PC-3 (cell line): ENCODE results near the gene SGPL1. TPM values are rescaled to one million over a fixed set of nuclear protein-coding genes. Genes with fewer than 3 reads are reported as not detected.

Source experiments
- ATAC-seq: fragments of 200-7000 bp; cut with Tn5 transposase; 2 replicates; pipeline ENCODE4 v1.9.1; 2020; ENCODE audit warnings: mild to moderate bottlenecking, moderate library complexity
- BruUV-seq: library from RNA; stranded (reverse); fragments of 400-500 nt; replicated peaks from 2 replicates; lab custom pipeline; 2021; lab: Mats Ljungman, UMichigan
- CTCF ChIA-PET: fragments of 300-600 bp; sonication (Branson Sonifier 250); formaldehyde crosslinking; loops from one replicate; lab custom pipeline; 2022; ENCODE audit warnings: antibody characterized with exemption; lab: Charles Lee
- POLR2A ChIA-PET: fragments of 300-600 bp; sonication (Branson Sonifier 250); formaldehyde crosslinking; loops from one replicate; lab custom pipeline; 2022; ENCODE audit warnings: antibody characterized with exemption; ENCODE audit not compliant: unreplicated experiment; lab: Charles Lee
- DNase-seq: peaks from one replicate; pipeline ENCODE4 v3.0.0-alpha.2; 2015
- H2AFZ ChIP-seq: fragments of 300-600 bp; sonication (generic); 2 replicates; pipeline ENCODE4 v1.6.0; 2016; ENCODE audit warnings: antibody characterized with exemption, low read length
- H3F3A ChIP-seq: fragments of 300-600 bp; sonication (generic); one replicate; pipeline ENCODE4 v1.6.0; 2017; ENCODE audit warnings: antibody characterized with exemption, low read length, control low read depth, mild to moderate bottlenecking; ENCODE audit not compliant: unreplicated experiment
- H3K27ac ChIP-seq: fragments of 300-600 bp; sonication (generic); 2 replicates; pipeline ENCODE4 v1.5.1; 2016; ENCODE audit warnings: mild to moderate bottlenecking, low read length
- H3K27me3 ChIP-seq: fragments of 300-600 bp; sonication (generic); 2 replicates; pipeline ENCODE4 v1.6.1; 2016; ENCODE audit warnings: low read length, mixed read lengths
- H3K36me3 ChIP-seq: fragments of 300-600 bp; sonication (generic); 2 replicates; pipeline ENCODE4 v1.6.1; 2016; ENCODE audit warnings: low read depth, mixed run types, low read length, mixed read lengths
- H3K4me1 ChIP-seq: fragments of 300-600 bp; sonication (generic); 2 replicates; pipeline ENCODE4 v1.5.1; 2016; ENCODE audit warnings: low read length; ENCODE audit not compliant: insufficient read depth
- H3K4me2 ChIP-seq: fragments of 300-600 bp; sonication (generic); 2 replicates; pipeline ENCODE4 v1.6.0; 2016; ENCODE audit warnings: low read length
- H3K4me3 ChIP-seq: fragments of 300-600 bp; sonication (generic); 2 replicates; pipeline ENCODE4 v1.5.1; 2016; ENCODE audit warnings: mild to moderate bottlenecking, low read length, mixed read lengths
- H3K79me2 ChIP-seq: fragments of 300-600 bp; sonication (generic); 2 replicates; pipeline ENCODE4 v1.6.1; 2017; ENCODE audit warnings: low read length, mixed read lengths
- H3K9ac ChIP-seq: fragments of 300-600 bp; sonication (generic); 2 replicates; pipeline ENCODE4 v1.6.0; 2016; ENCODE audit warnings: mild to moderate bottlenecking, low read length
- H3K9me2 ChIP-seq: fragments of 300-600 bp; sonication (generic); replicated peaks from 2 replicates; pipeline ENCODE4 v1.6.1; 2016; ENCODE audit warnings: mixed run types, low read length, mixed read lengths
- H3K9me3 ChIP-seq: fragments of 300-600 bp; sonication (generic); 2 replicates; pipeline ENCODE4 v1.6.1; 2016; ENCODE audit warnings: low read length, mixed read lengths
- H4K20me1 ChIP-seq: fragments of 300-600 bp; sonication (generic); 2 replicates; pipeline ENCODE4 v1.6.1; 2016; ENCODE audit warnings: low read length, mixed read lengths
- CTCF ChIP-seq: fragments of 300-600 bp; sonication (generic); conservative IDR thresholded peaks from 2 replicates; pipeline ENCODE4 v1.5.1; 2017; ENCODE audit warnings: antibody characterized with exemption, low read depth, mild to moderate bottlenecking, low read length
- EZH2 ChIP-seq: fragments of 300-600 bp; sonication (generic); IDR thresholded peaks from one replicate; pipeline ENCODE4 v1.6.1; 2017; ENCODE audit warnings: antibody characterized with exemption, mild to moderate bottlenecking, low read length; ENCODE audit not compliant: unreplicated experiment
- EZH2phosphoT487 ChIP-seq: fragments of 300-600 bp; sonication (generic); IDR thresholded peaks from 2 replicates; pipeline ENCODE4 v1.6.1; 2018; ENCODE audit warnings: mild to moderate bottlenecking, antibody characterized with exemption, low read length, borderline replicate concordance
- intact Hi-C: fragments of 100-400 bp; cut with micrococcal nuclease; formaldehyde crosslinking; loops from 2 replicates; pipeline ENCODE4 v1.9.0; 2023
- total RNA-seq: library from RNA; depleted of rRNA; stranded (reverse); fragments of >200 nt; gene quantifications from 2 replicates; pipeline ENCODE4 v1.2.3, GENCODE V29; 2014

The SGPL1 gene
- total RNA-seq, 1 experiment from 2014 or later: 77.6 TPM

- Histone ChIP-seq H3K9ac (no peak overlapping the region), H3K4me2 (no peak overlapping the region), H4K20me1 (no peaks in the 10 kb centered on the region), H2AFZ (no peak overlapping the region), H3F3A (no peaks in the 10 kb centered on the region), H3K79me2 (no peaks in the 10 kb centered on the region), H3K9me3 (no peaks in the 10 kb centered on the region), H3K4me1 (no peaks in the 10 kb centered on the region), H3K27me3 (peaks cover 17% of the 10 kb centered on the region), H3K4me3 (no peak overlapping the region), H3K36me3 (no peaks in the 10 kb centered on the region), H3K27ac (no peak overlapping the region), H3K9me2 (no peaks in the 10 kb centered on the region)
- CTCF ChIA-PET: no interaction called here
- TF ChIP-seq EZH2phosphoT487: no peak
- TF ChIP-seq CTCF: no peak
- TF ChIP-seq EZH2: no peak
- intact Hi-C loops: no loop called here
- BruUV-seq: no TSS peak
- POLR2A ChIA-PET: no interaction called here
- DNase-seq (no peak), ATAC-seq (no peak)
Observed at GRCh38 chr10:70910486-70911341, 95.0 kb downstream of the SGPL1 start.

- CTCF ChIA-PET: no interaction called here
- DNase-seq (no peak), ATAC-seq (no peak)
- H3K27ac ChIP-seq: no peak overlapping the region
- no peak overlapping the region for H3K4me3 ChIP-seq
- no TSS peak for BruUV-seq
- no peak overlapping the region for H3K4me2 ChIP-seq
- no peaks in the 10 kb centered on the region for H3K4me1 ChIP-seq
- no peaks in the 10 kb centered on the region for H3K79me2 ChIP-seq
- no peak overlapping the region for H2AFZ ChIP-seq
- H3K9me2 ChIP-seq: no peaks in the 10 kb centered on the region
- no peaks in the 10 kb centered on the region for H3K36me3 ChIP-seq
- no peaks in the 10 kb centered on the region for H4K20me1 ChIP-seq
- no peaks in the 10 kb centered on the region for H3K9me3 ChIP-seq
- H3F3A ChIP-seq: no peaks in the 10 kb centered on the region
- intact Hi-C loops: no loop called here
- H3K9ac ChIP-seq: no peak overlapping the region
- POLR2A ChIA-PET: no interaction called here
- TF ChIP-seq EZH2phosphoT487 (no peak), CTCF (no peak)
- H3K27me3 ChIP-seq: peaks cover 17% of the 10 kb centered on the region
Observed at GRCh38 chr10:70911386-70911785, 95.6 kb downstream of the SGPL1 start.

GRCh38 chr10:70912556-70912955 is 96.8 kb downstream of the SGPL1 start:
- TF ChIP-seq CTCF (no peak), EZH2 (no peak), EZH2phosphoT487 (no peak)
- ChIA-PET POLR2A (no interaction called here), CTCF (no interaction called here)
- Histone ChIP-seq H3K9me2 (no peaks in the 10 kb centered on the region), H3K27me3 (peaks cover 17% of the 10 kb centered on the region), H3F3A (no peaks in the 10 kb centered on the region), H3K9ac (no peak overlapping the region), H3K4me3 (no peak overlapping the region), H3K4me2 (no peak overlapping the region), H2AFZ (no peak overlapping the region), H3K27ac (no peak overlapping the region), H3K4me1 (no peaks in the 10 kb centered on the region), H3K36me3 (no peaks in the 10 kb centered on the region), H4K20me1 (no peaks in the 10 kb centered on the region), H3K9me3 (no peaks in the 10 kb centered on the region), H3K79me2 (no peaks in the 10 kb centered on the region)
- no peak for DNase-seq
- no peak for ATAC-seq
- intact Hi-C loops: no loop called here
- no TSS peak for BruUV-seq
